ENCODE data around the gene OCLN.
"Not testable (repeated sequence)": the region's sequence is repeated elsewhere in the genome, so short reads cannot be mapped to it uniquely, and the experiment has no call there.

DNA sequence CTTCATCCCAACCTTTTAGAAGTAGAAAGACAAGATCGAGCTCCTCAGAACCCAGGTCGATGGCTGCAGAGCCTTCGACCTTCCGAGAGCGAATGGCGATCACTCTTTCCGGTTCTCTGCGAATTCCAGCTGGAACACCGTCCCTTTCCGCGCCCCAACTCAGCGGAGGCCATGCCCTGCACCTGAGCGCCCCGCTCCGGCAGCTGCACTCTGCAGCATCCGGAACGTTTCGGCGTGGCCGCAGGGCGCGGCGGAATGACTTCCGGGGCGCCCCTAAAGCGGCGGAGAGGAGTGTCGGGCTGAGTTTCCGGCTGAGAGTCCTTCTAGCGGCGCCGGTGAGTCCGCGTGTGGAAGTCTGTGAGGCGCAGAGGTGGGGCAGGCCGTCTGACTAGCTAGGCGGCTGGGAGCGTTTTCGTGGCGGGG lies 67.3 kb downstream of the OCLN start, which contains the start of gene GTF2H2C:
- not testable (repeated sequence) for TF ChIP-seq GATA2, GATA3 (IDR thresholded peaks at IDR 0.05; ENCODE audit: low read depth, low read length)

All from SH-SY5Y (cell line).